Bronchial epithelial cell (primary cell): ENCODE measurements around the gene TMEM250. TPM values are rescaled to one million over a fixed set of nuclear protein-coding genes. Genes with fewer than 3 reads are reported as not detected.
A peak's percentile ranks its signal among the peaks of the same experiment; 100 is the strongest.

Source experiments
- DNase-seq: peaks from one replicate; pipeline ENCODE4 v3.0.0-alpha.2; 2010; ENCODE audit warnings: low read depth
- FAIRE-seq: peaks from 2 replicates; lab custom pipeline; 2011; peaks lifted over from hg19 to GRCh38; lab: Jason Lieb, UNC
- H3K27me3 ChIP-seq: 2 replicates; pipeline ENCODE4 v1.5.1; 2011; ENCODE audit warnings: low read length; ENCODE audit not compliant: control insufficient read depth, insufficient read depth
- H3K36me3 ChIP-seq: 2 replicates; pipeline ENCODE4 v1.5.1; 2011; ENCODE audit warnings: low read length; ENCODE audit not compliant: control insufficient read depth, insufficient read depth
- H3K4me3 ChIP-seq: 2 replicates; pipeline ENCODE4 v1.5.1; 2011; ENCODE audit warnings: mild to moderate bottlenecking, low read depth, low read length, control low read depth
- CTCF ChIP-seq: IDR thresholded peaks from 2 replicates; pipeline ENCODE4 v1.5.1; 2011; ENCODE audit warnings: mild to moderate bottlenecking, moderate library complexity, low read length, control low read depth, inconsistent platforms; ENCODE audit not compliant: insufficient read depth, severe bottlenecking
- total RNA-seq: library from RNA; depleted of rRNA; stranded (reverse); fragments of >200 nt; gene quantifications from 2 replicates; pipeline ENCODE4 v1.2.1, GENCODE V29; 2014

Gene TMEM250
- total RNA-seq, 1 donor from 2014 or later, result 67.9 TPM

- H3K36me3 ChIP-seq, result peaks cover 3% of the 10 kb centered on the region
- no peak overlapping the region for H3K4me3 ChIP-seq
- no peaks in the 10 kb centered on the region for H3K27me3 ChIP-seq
- no peak for DNase-seq
- FAIRE-seq, result no peak
- no peak for TF ChIP-seq CTCF
Observed at GRCh38 chr9:136090056-136090735, 28.5 kb downstream of the TMEM250 start.

- H3K36me3 ChIP-seq, result peaks cover 3% of the 10 kb centered on the region
- FAIRE-seq, result no peak
- no peak for TF ChIP-seq CTCF
- H3K27me3 ChIP-seq, result no peaks in the 10 kb centered on the region
- no peak overlapping the region for H3K4me3 ChIP-seq
- peak; percentile 17 for DNase-seq
Observed at GRCh38 chr9:136089697-136090045, 29.0 kb downstream of the TMEM250 start.

GRCh38 chr9:136088939-136089696 is 29.6 kb downstream of the TMEM250 start:
- no peak for DNase-seq
- H3K36me3 ChIP-seq, result peaks cover 3% of the 10 kb centered on the region
- no peaks in the 10 kb centered on the region for H3K27me3 ChIP-seq
- TF ChIP-seq CTCF, result no peak
- no peak overlapping the region for H3K4me3 ChIP-seq
- no peak for FAIRE-seq

- no peak for FAIRE-seq
- no peak for TF ChIP-seq CTCF
Observed at GRCh38 chr9:136088481-136088938, 30.2 kb downstream of the TMEM250 start.

GRCh38 chr9:136087741-136088480 is 30.8 kb downstream of the TMEM250 start:
- H3K27me3 ChIP-seq, result no peaks in the 10 kb centered on the region
- H3K36me3 ChIP-seq, result peaks cover 2% of the 10 kb centered on the region
- TF ChIP-seq CTCF, result no peak
- no peak for FAIRE-seq
- H3K4me3 ChIP-seq, result no peak overlapping the region
- no peak for DNase-seq

More at GRCh38 chr9:136088481-136088938, 30.2 kb downstream of the TMEM250 start:
- no peak overlapping the region for H3K4me3 ChIP-seq
- DNase-seq, result no peak
- peaks cover 3% of the 10 kb centered on the region for H3K36me3 ChIP-seq
- H3K27me3 ChIP-seq, result no peaks in the 10 kb centered on the region
